Measurements from ENCODE around the gene ECI1. TPM values are rescaled to one million over a fixed set of nuclear protein-coding genes. Genes with fewer than 3 reads are reported as not detected.

The ECI1 gene
- total and polyA plus RNA-seq, 2 experiments from 2014 or later, result 118 to 143 TPM

DNA sequence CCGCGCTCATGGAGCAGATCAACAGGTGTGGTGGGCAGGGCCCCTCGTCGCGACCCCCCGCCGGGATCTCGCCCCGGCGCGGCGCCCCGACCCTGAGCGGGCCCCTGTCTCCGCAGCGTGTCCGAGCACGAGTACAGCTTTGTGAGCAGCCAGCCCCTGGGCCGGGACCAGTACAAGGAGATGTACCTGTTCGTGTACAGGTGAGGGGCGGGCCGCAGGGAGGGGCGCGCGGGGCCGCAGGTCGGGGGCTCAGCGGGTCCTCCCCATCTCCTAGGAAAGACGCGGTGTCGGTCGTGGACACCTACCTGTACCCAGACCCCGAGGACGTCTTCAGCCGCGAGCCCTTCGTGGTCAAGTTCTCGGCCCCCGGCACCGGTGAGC, 14.3 kb downstream of the ECI1 start (continued):
- TF ChIP-seq CREB1 (CRISPR knock-in tag; IDR thresholded peaks at IDR 0.05; ENCODE audit: low read depth) (no peak), ZNF114 (CRISPR knock-in tag; IDR thresholded peaks at IDR 0.05) (no peak), JUNB (IDR thresholded peaks at IDR 0.05; ENCODE audit: unreplicated experiment) (no peak), NANOG (IDR thresholded peaks at IDR 0.05; ENCODE audit: borderline replicate concordance) (no peak)
- TF ChIP-seq, protein P1, sequence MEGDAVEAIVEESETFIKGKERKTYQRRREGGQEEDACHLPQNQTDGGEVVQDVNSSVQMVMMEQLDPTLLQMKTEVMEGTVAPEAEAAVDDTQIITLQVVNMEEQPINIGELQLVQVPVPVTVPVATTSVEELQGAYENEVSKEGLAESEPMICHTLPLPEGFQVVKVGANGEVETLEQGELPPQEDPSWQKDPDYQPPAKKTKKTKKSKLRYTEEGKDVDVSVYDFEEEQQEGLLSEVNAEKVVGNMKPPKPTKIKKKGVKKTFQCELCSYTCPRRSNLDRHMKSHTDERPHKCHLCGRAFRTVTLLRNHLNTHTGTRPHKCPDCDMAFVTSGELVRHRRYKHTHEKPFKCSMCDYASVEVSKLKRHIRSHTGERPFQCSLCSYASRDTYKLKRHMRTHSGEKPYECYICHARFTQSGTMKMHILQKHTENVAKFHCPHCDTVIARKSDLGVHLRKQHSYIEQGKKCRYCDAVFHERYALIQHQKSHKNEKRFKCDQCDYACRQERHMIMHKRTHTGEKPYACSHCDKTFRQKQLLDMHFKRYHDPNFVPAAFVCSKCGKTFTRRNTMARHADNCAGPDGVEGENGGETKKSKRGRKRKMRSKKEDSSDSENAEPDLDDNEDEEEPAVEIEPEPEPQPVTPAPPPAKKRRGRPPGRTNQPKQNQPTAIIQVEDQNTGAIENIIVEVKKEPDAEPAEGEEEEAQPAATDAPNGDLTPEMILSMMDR (conservative IDR thresholded peaks at IDR 0.05; ENCODE audit: low read depth in 2 of 2), result no peak

DNA sequence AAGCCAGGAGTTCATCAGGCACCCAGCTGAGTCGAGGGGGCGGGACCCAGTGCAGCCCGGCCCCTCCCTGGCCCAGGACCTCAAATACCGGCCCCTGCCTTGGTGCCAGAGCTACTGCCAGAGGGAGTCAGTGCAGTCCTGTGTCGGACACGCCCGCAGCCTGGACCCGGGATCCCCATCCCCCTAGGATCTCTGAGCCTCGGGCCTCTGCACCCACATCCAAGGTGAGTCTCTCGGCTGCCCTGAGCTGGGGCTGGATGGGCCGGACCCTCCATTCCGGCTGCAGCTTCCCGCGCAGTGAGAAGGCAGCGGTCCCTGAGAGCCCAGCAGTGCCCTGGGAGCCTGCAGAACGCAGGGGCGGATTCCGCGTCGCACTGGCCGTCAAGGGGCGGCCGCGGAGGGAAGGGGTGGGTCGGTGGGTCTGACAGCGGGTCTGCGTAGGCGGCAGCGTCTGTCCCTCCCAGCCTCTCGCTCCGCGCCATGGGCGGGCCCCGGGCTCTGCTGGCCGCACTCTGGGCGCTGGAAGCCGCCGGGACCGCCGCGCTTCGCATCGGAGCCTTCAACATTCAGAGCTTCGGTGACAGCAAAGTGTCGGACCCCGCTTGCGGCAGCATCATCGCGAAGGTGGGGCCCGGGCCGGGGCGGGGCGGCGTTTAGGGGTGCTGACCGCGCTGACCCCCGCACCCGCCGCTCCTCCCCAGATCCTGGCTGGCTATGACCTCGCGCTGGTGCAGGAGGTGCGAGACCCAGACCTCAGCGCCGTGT, 14.9 kb downstream of the ECI1 start, which contains the start of gene DNASE1L2:
TSS of gene DNASE1L2 (plus strand) at position 108 of the 765 bp plus-strand sequence. CDS start at position 481, 373 bp downstream.
- H3K27ac ChIP-seq (ENCODE audit: low read depth), result no peak within 1 kb of the TSS
- H3K27me3 Mint-ChIP-seq (ENCODE audit: insufficient read depth, low read depth, poor library complexity), result peaks cover 27% of the 10 kb centered on the region
- H3K79me2 ChIP-seq (replicated peaks; ENCODE audit: insufficient read depth), result no peaks in the 10 kb centered on the region
- H3F3A ChIP-seq (replicated peaks; ENCODE audit: low read depth), result peaks cover 2% of the 10 kb centered on the region; the same call in 1 of the 2 replicates
- DNase-seq (ENCODE audit: low spot score), result peak; percentile 68
- no peaks in the 10 kb centered on the region for H3K9me2 ChIP-seq (ENCODE audit: insufficient read depth)
- H3K27ac Mint-ChIP-seq, result no peak within 1 kb of the TSS
- peak within 1 kb of the TSS; percentile 65 for H3K4me3 ChIP-seq
- no peak for TF ChIP-seq POLR2AphosphoS5 (IDR thresholded peaks at IDR 0.05; ENCODE audit: low read depth)
- TF ChIP-seq, protein P1 (conservative IDR thresholded peaks at IDR 0.05; ENCODE audit: low read depth in 2 of 2), result peak in 1 of 2 experiments; percentile 18; a peak in 1 of 4 replicates
- TF ChIP-seq, protein P2, sequence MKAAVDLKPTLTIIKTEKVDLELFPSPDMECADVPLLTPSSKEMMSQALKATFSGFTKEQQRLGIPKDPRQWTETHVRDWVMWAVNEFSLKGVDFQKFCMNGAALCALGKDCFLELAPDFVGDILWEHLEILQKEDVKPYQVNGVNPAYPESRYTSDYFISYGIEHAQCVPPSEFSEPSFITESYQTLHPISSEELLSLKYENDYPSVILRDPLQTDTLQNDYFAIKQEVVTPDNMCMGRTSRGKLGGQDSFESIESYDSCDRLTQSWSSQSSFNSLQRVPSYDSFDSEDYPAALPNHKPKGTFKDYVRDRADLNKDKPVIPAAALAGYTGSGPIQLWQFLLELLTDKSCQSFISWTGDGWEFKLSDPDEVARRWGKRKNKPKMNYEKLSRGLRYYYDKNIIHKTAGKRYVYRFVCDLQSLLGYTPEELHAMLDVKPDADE (IDR thresholded peaks at IDR 0.05), result no peak
- TF ChIP-seq EZH2 (IDR thresholded peaks at IDR 0.05; ENCODE audit: low read depth, unreplicated experiment), result no peak
- no peak for TF ChIP-seq NANOG (IDR thresholded peaks at IDR 0.05; ENCODE audit: borderline replicate concordance)
- TF ChIP-seq STAT1 (IDR thresholded peaks at IDR 0.05; ENCODE audit: unreplicated experiment), result no peak
- no peak for TF ChIP-seq JUNB (IDR thresholded peaks at IDR 0.05; ENCODE audit: unreplicated experiment)
- H3K4me1 Mint-ChIP-seq, result no peaks in the 10 kb centered on the region
- H3K4me3 Mint-ChIP-seq, result peak within 1 kb of the TSS; percentile 57
- peaks cover 9% of the 10 kb centered on the region; the same call in 1 of the 3 replicates for H3K36me3 Mint-ChIP-seq (ENCODE audit: low read depth)
- H3K27me3 ChIP-seq (ENCODE audit: insufficient read depth), result peaks cover 18% of the 10 kb centered on the region
- H2AFZ ChIP-seq, result no peak within 1 kb of the TSS
- no peaks in the 10 kb centered on the region for H3K4me1 ChIP-seq (ENCODE audit: insufficient read depth)
- H3K36me3 ChIP-seq (ENCODE audit: insufficient read depth), result 0 out of 2 replicates have a peak, but pooled peaks cover 5% of the 10 kb centered on the region
- H3K4me2 ChIP-seq, result peak within 1 kb of the TSS; percentile 92
- no peaks in the 10 kb centered on the region for H3K9me3 Mint-ChIP-seq
- ATAC-seq, result peak; percentile 43
- no peaks in the 10 kb centered on the region; the same call in 1 of the 2 replicates for H4K20me1 ChIP-seq (replicated peaks; ENCODE audit: insufficient read depth)

Measured in GM23338 (cell line).